ENCODE results near the gene SUN5. TPM values are rescaled to one million over a fixed set of nuclear protein-coding genes. Genes with fewer than 3 reads are reported as not detected.

The SUN5 gene
- polyA plus RNA-seq, 6 donors from 2014 or later: not detected

Other genes with a start within 250 kb of the SUN5 start
- gene DNMT3B, start 242.0 kb downstream of the SUN5 start, polyA plus RNA-seq (ENCODE audit: low read depth in 6 of 6): under 1 TPM in 3 of 6 donors, not detected in 3; 0.08 to 0.13 (median 0.10) TPM
- gene MAPRE1, start 184.5 kb downstream of the SUN5 start, polyA plus RNA-seq (ENCODE audit: low read depth in 6 of 6): 10 to 100 TPM; 72.1 to 90.6 (median 85.3) TPM
- gene EFCAB8, start 145.5 kb downstream of the SUN5 start, polyA plus RNA-seq (ENCODE audit: low read depth in 6 of 6): not detected
- not detected for gene BPIFB2, start 3.3 kb upstream of the SUN5 start, polyA plus RNA-seq (ENCODE audit: low read depth in 6 of 6)
- not detected for gene BPIFB6, start 27.2 kb upstream of the SUN5 start, polyA plus RNA-seq (ENCODE audit: low read depth in 6 of 6)
- not detected for gene BPIFB3, start 49.5 kb upstream of the SUN5 start, polyA plus RNA-seq (ENCODE audit: low read depth in 6 of 6)
- not detected for gene BPIFB4, start 75.2 kb upstream of the SUN5 start, polyA plus RNA-seq (ENCODE audit: low read depth in 6 of 6)
- gene BPIFA2, start 163.7 kb upstream of the SUN5 start, polyA plus RNA-seq (ENCODE audit: low read depth in 6 of 6): not detected
- not detected for gene BPIFA3, start 212.9 kb upstream of the SUN5 start, polyA plus RNA-seq (ENCODE audit: low read depth in 6 of 6)
- not detected for gene BPIFA1, start 231.6 kb upstream of the SUN5 start, polyA plus RNA-seq (ENCODE audit: low read depth in 6 of 6)

Measured in naive B cell (primary cell).